Adipocyte (in vitro differentiated cells): ENCODE data around the gene PRR5.

Source experiments
- DNase-seq: peaks from one replicate; pipeline ENCODE4 v3.0.0-alpha.2; 2015; ENCODE audit warnings: low read depth
- H3K27me3 ChIP-seq: replicated peaks from 2 replicates; pipeline ENCODE4 v1.7.0; 2013; ENCODE audit warnings: mild to moderate bottlenecking, low read length, moderate library complexity; ENCODE audit not compliant: control insufficient read depth, insufficient read depth
- H3K36me3 ChIP-seq: 2 replicates; pipeline ENCODE4 v1.7.0; 2013; ENCODE audit warnings: low read length, mild to moderate bottlenecking, moderate library complexity; ENCODE audit not compliant: control insufficient read depth, insufficient read depth, severe bottlenecking
- H3K4me1 ChIP-seq: 2 replicates; pipeline ENCODE4 v1.7.0; 2013; ENCODE audit warnings: mild to moderate bottlenecking, low read length, moderate library complexity; ENCODE audit not compliant: control insufficient read depth, insufficient read depth
- H3K4me3 ChIP-seq: 2 replicates; pipeline ENCODE4 v1.7.0; 2013; ENCODE audit warnings: mild to moderate bottlenecking, low read length, moderate library complexity
- H3K9ac ChIP-seq: 2 replicates; pipeline ENCODE4 v1.7.0; 2013; ENCODE audit warnings: mild to moderate bottlenecking, low read length, moderate library complexity
- H3K9me3 ChIP-seq: 2 replicates; pipeline ENCODE4 v1.7.0; 2013; ENCODE audit warnings: mild to moderate bottlenecking, low read length, moderate library complexity; ENCODE audit not compliant: control insufficient read depth

Gene PRR5

GRCh38 chr22:44684506-44685383 lies 17.3 kb upstream of the PRR5 start:
- Histone ChIP-seq H3K9ac (peak overlapping the region; percentile 69), H3K27me3 (no peaks in the 10 kb centered on the region), H3K9me3 (no peaks in the 10 kb centered on the region), H3K36me3 (peaks cover 9% of the 10 kb centered on the region), H3K4me3 (no peak overlapping the region), H3K4me1 (peaks cover 27% of the 10 kb centered on the region)
- peak; percentile 96 for DNase-seq

GRCh38 chr22:44685384-44686056 lies 16.5 kb upstream of the PRR5 start:
- Histone ChIP-seq H3K4me3 (no peak overlapping the region), H3K36me3 (peaks cover 9% of the 10 kb centered on the region), H3K4me1 (peaks cover 27% of the 10 kb centered on the region), H3K9me3 (no peaks in the 10 kb centered on the region), H3K27me3 (no peaks in the 10 kb centered on the region), H3K9ac (peak overlapping the region; percentile 69)
- DNase-seq, result peak; percentile 61

GRCh38 chr22:44686873-44687600 lies 15.0 kb upstream of the PRR5 start:
- Histone ChIP-seq H3K9me3 (no peaks in the 10 kb centered on the region), H3K36me3 (peaks cover 5% of the 10 kb centered on the region), H3K27me3 (no peaks in the 10 kb centered on the region), H3K9ac (no peak overlapping the region), H3K4me1 (peaks cover 27% of the 10 kb centered on the region), H3K4me3 (no peak overlapping the region)
- peak; percentile 78 for DNase-seq

GRCh38 chr22:44689173-44689572 lies 12.8 kb upstream of the PRR5 start:
- Histone ChIP-seq H3K4me3 (no peak overlapping the region), H3K4me1 (peaks cover 27% of the 10 kb centered on the region), H3K9me3 (no peaks in the 10 kb centered on the region), H3K27me3 (no peaks in the 10 kb centered on the region), H3K36me3 (peaks cover 5% of the 10 kb centered on the region), H3K9ac (no peak overlapping the region)
- no peak for DNase-seq

GRCh38 chr22:44689915-44690524 lies 12.0 kb upstream of the PRR5 start:
- Histone ChIP-seq H3K4me1 (peaks cover 19% of the 10 kb centered on the region), H3K9me3 (no peaks in the 10 kb centered on the region), H3K27me3 (no peaks in the 10 kb centered on the region), H3K36me3 (peaks cover 5% of the 10 kb centered on the region), H3K4me3 (no peak overlapping the region), H3K9ac (no peak overlapping the region)
- no peak for DNase-seq

- no peak for DNase-seq
- H3K4me3 ChIP-seq, result no peak overlapping the region
Observed at GRCh38 chr22:44691796-44692661, 10.0 kb upstream of the PRR5 start.

GRCh38 chr22:44692662-44693007 lies 9.4 kb upstream of the PRR5 start:
- Histone ChIP-seq H3K4me1 (peaks cover 4% of the 10 kb centered on the region), H3K36me3 (peaks cover 5% of the 10 kb centered on the region), H3K9ac (no peak overlapping the region), H3K4me3 (no peak overlapping the region), H3K27me3 (no peaks in the 10 kb centered on the region), H3K9me3 (no peaks in the 10 kb centered on the region)
- no peak for DNase-seq

More at GRCh38 chr22:44691796-44692661, 10.0 kb upstream of the PRR5 start:
- Histone ChIP-seq H3K27me3 (no peaks in the 10 kb centered on the region), H3K9ac (no peak overlapping the region), H3K4me1 (peaks cover 3% of the 10 kb centered on the region), H3K36me3 (peaks cover 5% of the 10 kb centered on the region), H3K9me3 (no peaks in the 10 kb centered on the region)

- Histone ChIP-seq H3K4me3 (no peak overlapping the region), H3K36me3 (peaks cover 5% of the 10 kb centered on the region)
- no peak for DNase-seq
Observed at GRCh38 chr22:44693145-44693544, 8.9 kb upstream of the PRR5 start.

GRCh38 chr22:44693756-44694155 lies 8.2 kb upstream of the PRR5 start:
- Histone ChIP-seq H3K27me3 (no peaks in the 10 kb centered on the region), H3K4me3 (no peak overlapping the region), H3K4me1 (peaks cover 15% of the 10 kb centered on the region), H3K36me3 (peaks cover 5% of the 10 kb centered on the region), H3K9ac (no peak overlapping the region), H3K9me3 (no peaks in the 10 kb centered on the region)
- no peak for DNase-seq

More at GRCh38 chr22:44693145-44693544, 8.9 kb upstream of the PRR5 start:
- H3K9ac ChIP-seq, result no peak overlapping the region
- no peaks in the 10 kb centered on the region for H3K9me3 ChIP-seq
- H3K4me1 ChIP-seq, result peaks cover 9% of the 10 kb centered on the region
- H3K27me3 ChIP-seq, result no peaks in the 10 kb centered on the region

GRCh38 chr22:44697423-44698141 lies 4.4 kb upstream of the PRR5 start:
- H3K36me3 ChIP-seq, result no peaks in the 10 kb centered on the region
- peak; percentile 87 for DNase-seq
- H3K27me3 ChIP-seq, result no peaks in the 10 kb centered on the region
- H3K9ac ChIP-seq, result peak overlapping the region; percentile 76
- H3K4me3 ChIP-seq, result no peak overlapping the region
- peaks cover 32% of the 10 kb centered on the region for H3K4me1 ChIP-seq
- H3K9me3 ChIP-seq, result no peaks in the 10 kb centered on the region
